Heart left ventricle (tissue), 13 donors: Measurements from ENCODE around the gene ALDH3A1.

Experiments
- CTCF ChIP-seq, 12 donors: fragments of 200-600 bp; sonication (generic) in 4 of 12; IDR thresholded peaks; one replicate each; pipeline versions ENCODE4 v1.5.0 to v1.8.0; 2018 to 2022; ENCODE audit warnings: antibody characterized with exemption in 12 of 12, mild to moderate bottlenecking in 5 of 12
- POLR2A ChIP-seq, 2 donors: fragments of 450-650 bp; IDR thresholded peaks; one replicate each; pipeline ENCODE4 v1.6.1; 2017; ENCODE audit warnings: antibody characterized with exemption in 2 of 2, mild to moderate bottlenecking in 2 of 2, moderate library complexity in 2 of 2
- donor health status: ischemic (EF 13 %, LVEDD 7.1; RV severe dilation, severe dysfunction).
- donor health status: DM: no; HTN: yes; CAD: no.
- donor health status: DM: no; HTN: no; CAD: no.
- donor health status: ischemic (EF 25% LVEDD 6.9; RV normal size, moderate dysfunction).
- donor health status: ischemic (EF 25% LVEDD 5.7; RV mildly dilated, moderate dysfunction).
- donor health status: ischemic (EF 35%, LVEDD 5.7; RV mildly dilated, moderate dysfunction).
- donor health status: nonischemic (EF 11% LVEDD 7.7; RV severe dilation, severe dysfunction).
- donor health status: DM: yes; HTN: yes; CAD: no.
- donor health status: PGD.
- donor health status: ischemic (EF 29% LVEDD 5.4; RV normal size, mild dysfunction).
- donor health status: nonischemic (EF 23%, LVEDD 6.1; RV moderate dilation, normal function).

DNA sequence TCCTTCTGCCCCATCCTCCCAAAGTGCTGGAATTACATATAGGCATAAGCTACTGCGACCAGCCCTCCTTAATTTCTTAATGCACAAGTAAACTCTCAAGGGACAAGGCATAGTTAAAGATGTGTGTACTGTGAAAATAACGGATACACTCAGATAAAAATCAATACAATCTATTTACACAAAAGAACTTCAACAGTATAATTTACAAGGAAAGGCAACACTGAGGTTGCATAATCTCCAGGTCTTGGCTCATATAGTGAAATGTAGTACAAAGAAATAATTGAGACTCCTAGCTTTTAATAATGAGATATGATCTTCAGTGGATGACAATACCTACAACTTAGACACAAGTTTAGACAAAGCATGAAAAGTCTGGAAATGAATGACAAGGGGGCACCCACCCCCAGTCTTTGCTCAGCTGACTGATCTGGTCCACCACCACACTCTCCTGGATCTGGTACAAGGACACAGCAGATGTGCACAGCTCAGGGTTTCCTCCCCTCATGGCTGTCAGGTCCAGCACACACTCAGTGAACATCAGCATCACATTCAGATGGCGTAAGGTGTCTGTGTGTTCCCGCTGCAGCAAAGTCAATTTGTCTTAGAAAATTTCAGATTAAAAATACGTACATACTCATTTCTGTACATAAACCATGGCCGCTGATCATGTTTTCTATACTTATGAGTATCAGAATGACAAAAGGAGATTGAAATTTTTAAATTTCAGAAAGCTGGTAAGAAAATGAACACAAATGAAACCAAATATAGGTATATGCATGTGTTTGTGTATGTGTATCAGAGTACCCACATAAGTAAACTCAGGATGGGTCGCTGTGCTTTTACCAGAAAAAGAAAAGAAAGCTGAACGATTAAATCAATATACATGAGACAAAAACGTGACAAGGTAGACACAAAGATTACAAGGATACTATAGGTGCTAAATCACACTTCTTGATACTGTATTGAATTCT, 33.7 kb upstream of the ALDH3A1 start:
- TF ChIP-seq POLR2A (IDR thresholded peaks at IDR 0.05) (no peak), CTCF (IDR thresholded peaks at IDR 0.05) (no peak)
